ENCODE measurements around the gene CD180. TPM values are rescaled to one million over a fixed set of nuclear protein-coding genes. Genes with fewer than 3 reads are reported as not detected.

CD180 gene
- total RNA-seq, 1 experiment from 2014 or later = not detected

DNA sequence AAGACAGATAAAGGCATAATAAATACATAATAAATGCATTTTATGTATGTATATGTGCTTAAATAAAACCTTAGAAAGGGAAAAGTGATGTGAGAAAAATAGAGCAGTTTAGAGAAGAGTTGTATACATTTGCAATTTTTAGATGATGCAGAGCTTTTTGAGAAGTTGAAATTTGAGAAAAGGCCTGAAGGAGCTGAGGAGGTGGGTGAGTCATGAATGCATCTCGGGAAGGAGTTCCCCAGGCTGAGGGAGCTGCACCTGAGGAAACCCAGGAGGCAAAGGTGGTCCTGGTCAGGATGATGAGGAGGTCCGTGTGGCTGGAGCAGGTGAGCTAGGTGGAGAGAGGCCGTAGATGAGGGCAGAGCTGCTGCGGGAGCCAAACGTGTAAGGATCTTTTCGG lies 17.4 kb upstream of the CD180 start:
- no peaks in the 10 kb centered on the region for H3K9me2 ChIP-seq (ENCODE audit: insufficient read depth)
- no peaks in the 10 kb centered on the region for H3K27me3 ChIP-seq (ENCODE audit: insufficient read depth, low read length)
- no peak overlapping the region for H3K9ac ChIP-seq (ENCODE audit: low read length)
- H3K27ac ChIP-seq (ENCODE audit: low read depth, low read length) = no peak overlapping the region
- H3K79me2 ChIP-seq (ENCODE audit: insufficient read depth, low read length) = no peaks in the 10 kb centered on the region
- RAD21 ChIA-PET (ENCODE audit: low non-redundant PET in 1 of 2, low total read pairs in 2 of 2, uncharacterized antibody in 2 of 2, unreplicated experiment in 2 of 2) = no interaction called here
- peaks cover 0 to 12% of the 10 kb centered on the region in 2 experiments; a peak in 2 of 4 replicates for H3K4me1 ChIP-seq (ENCODE audit: control insufficient read depth in 1 of 2, insufficient read depth in 2 of 2, low read length in 2 of 2)
- intact Hi-C loops (cut with micrococcal nuclease) = no loop called here
- ATAC-seq = no peak
- H4K20me1 ChIP-seq (ENCODE audit: insufficient read depth) = no peaks in the 10 kb centered on the region
- TF ChIP-seq, protein P1, sequence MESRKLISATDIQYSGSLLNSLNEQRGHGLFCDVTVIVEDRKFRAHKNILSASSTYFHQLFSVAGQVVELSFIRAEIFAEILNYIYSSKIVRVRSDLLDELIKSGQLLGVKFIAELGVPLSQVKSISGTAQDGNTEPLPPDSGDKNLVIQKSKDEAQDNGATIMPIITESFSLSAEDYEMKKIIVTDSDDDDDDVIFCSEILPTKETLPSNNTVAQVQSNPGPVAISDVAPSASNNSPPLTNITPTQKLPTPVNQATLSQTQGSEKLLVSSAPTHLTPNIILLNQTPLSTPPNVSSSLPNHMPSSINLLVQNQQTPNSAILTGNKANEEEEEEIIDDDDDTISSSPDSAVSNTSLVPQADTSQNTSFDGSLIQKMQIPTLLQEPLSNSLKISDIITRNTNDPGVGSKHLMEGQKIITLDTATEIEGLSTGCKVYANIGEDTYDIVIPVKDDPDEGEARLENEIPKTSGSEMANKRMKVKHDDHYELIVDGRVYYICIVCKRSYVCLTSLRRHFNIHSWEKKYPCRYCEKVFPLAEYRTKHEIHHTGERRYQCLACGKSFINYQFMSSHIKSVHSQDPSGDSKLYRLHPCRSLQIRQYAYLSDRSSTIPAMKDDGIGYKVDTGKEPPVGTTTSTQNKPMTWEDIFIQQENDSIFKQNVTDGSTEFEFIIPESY (IDR thresholded peaks at IDR 0.05; ENCODE audit: extremely low read depth, insufficient replicate concordance, low read length) = no peak
- TF ChIP-seq, protein P2, sequence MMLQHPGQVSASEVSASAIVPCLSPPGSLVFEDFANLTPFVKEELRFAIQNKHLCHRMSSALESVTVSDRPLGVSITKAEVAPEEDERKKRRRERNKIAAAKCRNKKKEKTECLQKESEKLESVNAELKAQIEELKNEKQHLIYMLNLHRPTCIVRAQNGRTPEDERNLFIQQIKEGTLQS (IDR thresholded peaks at IDR 0.05) = no peak
- TF ChIP-seq CBX3 (IDR thresholded peaks at IDR 0.05; ENCODE audit: low read depth) (no peak), YY1 (IDR thresholded peaks at IDR 0.05; ENCODE audit: extremely low read depth, insufficient replicate concordance, low read depth, low read length) (no peak), CEBPB (IDR thresholded peaks at IDR 0.05; ENCODE audit: low read depth) (no peak), ZFX (IDR thresholded peaks at IDR 0.05) (no peak), ZNF274 (IDR thresholded peaks at IDR 0.05; ENCODE audit: low read depth, low read length) (no peak), POLR2AphosphoS5 (IDR thresholded peaks at IDR 0.05; ENCODE audit: low read depth, low read length) (no peak), TCF7L2 (IDR thresholded peaks at IDR 0.05; ENCODE audit: borderline replicate concordance, extremely low read depth, insufficient read depth, insufficient read length) (no peak), EZH2phosphoT487 (IDR thresholded peaks at IDR 0.05; ENCODE audit: borderline replicate concordance) (no peak), RAD21 (IDR thresholded peaks at IDR 0.05; ENCODE audit: low read depth) (no peak), ELF1 (IDR thresholded peaks at IDR 0.05; ENCODE audit: borderline replicate concordance, low read depth) (no peak)
- TF ChIP-seq, protein P3, sequence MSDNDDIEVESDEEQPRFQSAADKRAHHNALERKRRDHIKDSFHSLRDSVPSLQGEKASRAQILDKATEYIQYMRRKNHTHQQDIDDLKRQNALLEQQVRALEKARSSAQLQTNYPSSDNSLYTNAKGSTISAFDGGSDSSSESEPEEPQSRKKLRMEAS (IDR thresholded peaks at IDR 0.05) = no peak
- TF ChIP-seq, protein P4, sequence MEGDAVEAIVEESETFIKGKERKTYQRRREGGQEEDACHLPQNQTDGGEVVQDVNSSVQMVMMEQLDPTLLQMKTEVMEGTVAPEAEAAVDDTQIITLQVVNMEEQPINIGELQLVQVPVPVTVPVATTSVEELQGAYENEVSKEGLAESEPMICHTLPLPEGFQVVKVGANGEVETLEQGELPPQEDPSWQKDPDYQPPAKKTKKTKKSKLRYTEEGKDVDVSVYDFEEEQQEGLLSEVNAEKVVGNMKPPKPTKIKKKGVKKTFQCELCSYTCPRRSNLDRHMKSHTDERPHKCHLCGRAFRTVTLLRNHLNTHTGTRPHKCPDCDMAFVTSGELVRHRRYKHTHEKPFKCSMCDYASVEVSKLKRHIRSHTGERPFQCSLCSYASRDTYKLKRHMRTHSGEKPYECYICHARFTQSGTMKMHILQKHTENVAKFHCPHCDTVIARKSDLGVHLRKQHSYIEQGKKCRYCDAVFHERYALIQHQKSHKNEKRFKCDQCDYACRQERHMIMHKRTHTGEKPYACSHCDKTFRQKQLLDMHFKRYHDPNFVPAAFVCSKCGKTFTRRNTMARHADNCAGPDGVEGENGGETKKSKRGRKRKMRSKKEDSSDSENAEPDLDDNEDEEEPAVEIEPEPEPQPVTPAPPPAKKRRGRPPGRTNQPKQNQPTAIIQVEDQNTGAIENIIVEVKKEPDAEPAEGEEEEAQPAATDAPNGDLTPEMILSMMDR (IDR thresholded peaks at IDR 0.05 in 2 of 3, conservative IDR thresholded peaks at IDR 0.05 in 1 of 3; ENCODE audit: borderline replicate concordance in 1 of 3, insufficient read depth in 1 of 3, low read depth in 2 of 3, low read length in 2 of 3) = no peak
- no TSS peak for BruUV-seq (replicated peaks)
- no peaks in the 10 kb centered on the region for H3K9me3 ChIP-seq (ENCODE audit: control insufficient read depth in 1 of 2, insufficient read depth in 1 of 2, low read depth in 1 of 2, low read length in 2 of 2)
- H3K36me3 ChIP-seq (ENCODE audit: control insufficient read depth in 1 of 2, insufficient read depth in 2 of 2, low read length in 2 of 2) = no peaks in the 10 kb centered on the region
- H3K4me2 ChIP-seq (ENCODE audit: low read length) = no peak overlapping the region
- no peak for DNase-seq (ENCODE audit: low read depth, low spot score)
- POLR2A ChIA-PET = no interaction called here
- no peak overlapping the region for H3K4me3 ChIP-seq (replicated peaks in 1 of 2; ENCODE audit: low read depth in 1 of 2, low read length in 2 of 2)
- no peak overlapping the region for H2AFZ ChIP-seq (ENCODE audit: low read depth, low read length, poor library complexity, severe bottlenecking)
- CTCF ChIA-PET = interaction anchor here (0.9 kb wide), 1 partner anchor 1039 kb away, joined by 3 read pairs; no protein-coding TSS in a partner anchor

All from HCT116 (cell line).